HEK293 (cell line): ENCODE data around the gene KRTAP23-1.

Experiments
- SALL2 ChIP-seq: fragments of 450-650 bp; formaldehyde crosslinking; IDR thresholded peaks from 2 replicates; pipeline ENCODE4 v1.5.0; 2017; ENCODE audit warnings: missing biosample characterization, mild to moderate bottlenecking, missing genetic modification characterization, borderline replicate concordance
- SCRT1 ChIP-seq: fragments of 450-650 bp; formaldehyde crosslinking; IDR thresholded peaks from 2 replicates; pipeline ENCODE4 v1.5.1; 2016; ENCODE audit warnings: missing biosample characterization, missing genetic modification characterization, borderline replicate concordance
- YY1 ChIP-seq: fragments of 450-650 bp; formaldehyde crosslinking; IDR thresholded peaks from 2 replicates; pipeline ENCODE4 v1.5.1; 2018; ENCODE audit warnings: missing biosample characterization, missing genetic modification characterization
- ZBTB7A ChIP-seq: fragments of 450-650 bp; formaldehyde crosslinking; IDR thresholded peaks from 2 replicates; pipeline ENCODE4 v1.5.1; 2016; ENCODE audit warnings: low read depth, missing biosample characterization, missing genetic modification characterization
- ZBTB8A ChIP-seq: fragments of 450-650 bp; formaldehyde crosslinking; IDR thresholded peaks from 2 replicates; pipeline ENCODE4 v1.5.1; 2016; ENCODE audit warnings: missing biosample characterization, missing genetic modification characterization
- ZNF10 ChIP-seq: fragments of 450-650 bp; formaldehyde crosslinking; IDR thresholded peaks from 2 replicates; pipeline ENCODE4 v1.5.1; 2017; ENCODE audit warnings: missing biosample characterization, missing genetic modification characterization
- ZNF274 ChIP-seq, 2 experiments: fragments of 200-500 bp in 1 of 2; fragments of 450-650 bp in 1 of 2; sonication (Bioruptor generic) in 1 of 2; formaldehyde crosslinking in 1 of 2; IDR thresholded peaks; 2 replicates each; pipeline versions ENCODE4 v1.5.1 to v1.6.1; 2014 to 2016; ENCODE audit warnings: borderline replicate concordance in 1 of 2, inconsistent platforms in 1 of 2, low read length in 1 of 2, missing biosample characterization in 1 of 2, missing genetic modification characterization in 1 of 2
- ZNF350 ChIP-seq: fragments of 450-650 bp; formaldehyde crosslinking; IDR thresholded peaks from 2 replicates; pipeline ENCODE4 v1.5.0; 2017; ENCODE audit warnings: missing biosample characterization, mild to moderate bottlenecking, missing genetic modification characterization
- ZNF660 ChIP-seq: fragments of 450-650 bp; IDR thresholded peaks from 2 replicates; pipeline ENCODE4 v1.5.1; 2018; ENCODE audit warnings: missing biosample characterization, mild to moderate bottlenecking, missing genetic modification characterization
- ZNF830 ChIP-seq: fragments of 450-650 bp; IDR thresholded peaks from 2 replicates; pipeline ENCODE4 v1.5.0; 2018; ENCODE audit warnings: missing biosample characterization, missing genetic modification characterization, low read depth, mild to moderate bottlenecking, moderate library complexity
- TF ChIP-seq, protein P1 (sequence below): fragments of 450-650 bp; formaldehyde crosslinking; IDR thresholded peaks from 2 replicates; pipeline ENCODE4 v1.5.1; 2016; ENCODE audit warnings: missing biosample characterization, missing genetic modification characterization
- TF ChIP-seq, protein P2 (sequence below): fragments of 450-650 bp; formaldehyde crosslinking; IDR thresholded peaks from 2 replicates; pipeline ENCODE4 v1.5.1; 2016; ENCODE audit warnings: missing biosample characterization, missing genetic modification characterization

DNA sequence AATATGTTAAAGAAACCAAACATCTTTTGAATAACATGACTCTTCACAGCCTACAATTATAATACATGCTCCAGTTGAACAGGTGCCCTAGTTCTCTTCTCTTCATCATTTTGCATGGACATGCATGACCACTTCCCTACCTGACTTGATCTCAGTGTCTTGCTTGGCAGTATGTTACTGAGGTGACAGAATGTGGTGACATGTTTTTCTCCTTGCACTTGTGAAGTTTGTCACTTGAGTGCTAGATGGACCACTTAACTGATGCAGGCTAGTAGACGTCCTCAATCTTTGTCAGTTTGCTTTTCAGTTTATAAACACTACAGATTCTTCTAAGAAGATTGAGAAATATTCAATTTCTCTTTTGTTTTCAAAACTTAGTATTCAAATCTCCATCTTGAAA is 33.8 kb upstream of the KRTAP23-1 start:
- TF ChIP-seq ZNF350 (tag by site-specific recombination) (no peak), ZBTB7A (tag by site-specific recombination) (no peak), ZNF830 (no peak), YY1 (tag by site-specific recombination) (no peak), SALL2 (tag by site-specific recombination) (no peak), ZNF274 (IDR thresholded peaks at IDR 0.05; ENCODE audit: low read length) (no peak), ZNF274 (tag by site-specific recombination; IDR thresholded peaks at IDR 0.05; ENCODE audit: borderline replicate concordance) (no peak), SCRT1 (tag by site-specific recombination) (no peak), ZNF660 (tag by site-specific recombination) (no peak), ZNF10 (tag by site-specific recombination) (no peak), ZBTB8A (tag by site-specific recombination) (no peak)
- TF ChIP-seq, protein P1, sequence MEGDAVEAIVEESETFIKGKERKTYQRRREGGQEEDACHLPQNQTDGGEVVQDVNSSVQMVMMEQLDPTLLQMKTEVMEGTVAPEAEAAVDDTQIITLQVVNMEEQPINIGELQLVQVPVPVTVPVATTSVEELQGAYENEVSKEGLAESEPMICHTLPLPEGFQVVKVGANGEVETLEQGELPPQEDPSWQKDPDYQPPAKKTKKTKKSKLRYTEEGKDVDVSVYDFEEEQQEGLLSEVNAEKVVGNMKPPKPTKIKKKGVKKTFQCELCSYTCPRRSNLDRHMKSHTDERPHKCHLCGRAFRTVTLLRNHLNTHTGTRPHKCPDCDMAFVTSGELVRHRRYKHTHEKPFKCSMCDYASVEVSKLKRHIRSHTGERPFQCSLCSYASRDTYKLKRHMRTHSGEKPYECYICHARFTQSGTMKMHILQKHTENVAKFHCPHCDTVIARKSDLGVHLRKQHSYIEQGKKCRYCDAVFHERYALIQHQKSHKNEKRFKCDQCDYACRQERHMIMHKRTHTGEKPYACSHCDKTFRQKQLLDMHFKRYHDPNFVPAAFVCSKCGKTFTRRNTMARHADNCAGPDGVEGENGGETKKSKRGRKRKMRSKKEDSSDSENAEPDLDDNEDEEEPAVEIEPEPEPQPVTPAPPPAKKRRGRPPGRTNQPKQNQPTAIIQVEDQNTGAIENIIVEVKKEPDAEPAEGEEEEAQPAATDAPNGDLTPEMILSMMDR: no peak
- TF ChIP-seq, protein P2, sequence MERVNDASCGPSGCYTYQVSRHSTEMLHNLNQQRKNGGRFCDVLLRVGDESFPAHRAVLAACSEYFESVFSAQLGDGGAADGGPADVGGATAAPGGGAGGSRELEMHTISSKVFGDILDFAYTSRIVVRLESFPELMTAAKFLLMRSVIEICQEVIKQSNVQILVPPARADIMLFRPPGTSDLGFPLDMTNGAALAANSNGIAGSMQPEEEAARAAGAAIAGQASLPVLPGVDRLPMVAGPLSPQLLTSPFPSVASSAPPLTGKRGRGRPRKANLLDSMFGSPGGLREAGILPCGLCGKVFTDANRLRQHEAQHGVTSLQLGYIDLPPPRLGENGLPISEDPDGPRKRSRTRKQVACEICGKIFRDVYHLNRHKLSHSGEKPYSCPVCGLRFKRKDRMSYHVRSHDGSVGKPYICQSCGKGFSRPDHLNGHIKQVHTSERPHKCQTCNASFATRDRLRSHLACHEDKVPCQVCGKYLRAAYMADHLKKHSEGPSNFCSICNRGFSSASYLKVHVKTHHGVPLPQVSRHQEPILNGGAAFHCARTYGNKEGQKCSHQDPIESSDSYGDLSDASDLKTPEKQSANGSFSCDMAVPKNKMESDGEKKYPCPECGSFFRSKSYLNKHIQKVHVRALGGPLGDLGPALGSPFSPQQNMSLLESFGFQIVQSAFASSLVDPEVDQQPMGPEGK: no peak
